SU-DHL-6 (cell line): ENCODE results near the gene SRL.

ENCODE experiments used
- H2AFZ ChIP-seq: fragments of 200-600 bp; sonication (generic); 2 replicates; pipeline ENCODE4 v1.6.1; 2014; ENCODE audit warnings: low read depth, mild to moderate bottlenecking, moderate library complexity, mixed read lengths, antibody characterized with exemption, low read length; ENCODE audit not compliant: severe bottlenecking
- H3F3A ChIP-seq: fragments of 200-600 bp; shearing (Covaris generic); 2 replicates; pipeline ENCODE4 v1.6.0; 2016; ENCODE audit warnings: antibody characterized with exemption, mild to moderate bottlenecking; ENCODE audit not compliant: insufficient read depth
- H3K27ac ChIP-seq: fragments of 200-600 bp; sonication (generic); 2 replicates; pipeline ENCODE4 v1.5.1; 2016; ENCODE audit warnings: low read depth, mild to moderate bottlenecking, low read length, moderate library complexity, mixed read lengths
- H3K27me3 ChIP-seq: fragments of 200-600 bp; sonication (generic), shearing (Covaris generic); 2 replicates; pipeline ENCODE4 v1.6.0; 2014; ENCODE audit warnings: mild to moderate bottlenecking, low read length
- H3K36me3 ChIP-seq: fragments of 200-600 bp; sonication (generic); 2 replicates; pipeline ENCODE4 v1.6.1; 2014; ENCODE audit warnings: mild to moderate bottlenecking, low read length, mixed read lengths
- H3K4me2 ChIP-seq: fragments of 300-600, 200-600 bp; shearing (Covaris generic), sonication (generic); 2 replicates; pipeline ENCODE4 v1.6.0; 2014; ENCODE audit warnings: low read length, low read depth, mild to moderate bottlenecking; ENCODE audit not compliant: poor library complexity, severe bottlenecking
- H3K4me3 ChIP-seq: fragments of 200-600 bp; sonication (generic); 2 replicates; pipeline ENCODE4 v1.5.1; 2014; ENCODE audit warnings: antibody characterized with exemption, low read length, mild to moderate bottlenecking, mixed read lengths; ENCODE audit not compliant: insufficient read depth, poor library complexity, severe bottlenecking
- H3K79me2 ChIP-seq: fragments of 200-600 bp; sonication (generic); 2 replicates; pipeline ENCODE4 v1.6.1; 2014; ENCODE audit warnings: mild to moderate bottlenecking, low read length, moderate library complexity; ENCODE audit not compliant: insufficient read depth
- H3K9ac ChIP-seq: fragments of 200-600 bp; sonication (generic); 2 replicates; pipeline ENCODE4 v1.7.0; 2014; ENCODE audit warnings: mild to moderate bottlenecking, low read length
- H3K9me2 ChIP-seq: fragments of 200-600 bp; sonication (generic); replicated peaks from 2 replicates; pipeline ENCODE4 v1.6.1; 2014; ENCODE audit warnings: low read length; ENCODE audit not compliant: insufficient read depth
- H3K9me3 ChIP-seq: fragments of 200-600 bp; sonication (generic); 2 replicates; pipeline ENCODE4 v1.6.1; 2014; ENCODE audit warnings: low read length, mixed read lengths; ENCODE audit not compliant: insufficient read depth
- H4K20me1 ChIP-seq: fragments of 200-600 bp; sonication (generic); 2 replicates; pipeline ENCODE4 v1.6.1; 2014; ENCODE audit warnings: low read depth, mild to moderate bottlenecking, antibody characterized with exemption, low read length, moderate library complexity, mixed read lengths
- CTCF ChIP-seq: fragments of 200-600 bp; sonication (generic); IDR thresholded peaks from one replicate; pipeline ENCODE4 v1.5.1; 2017; ENCODE audit warnings: antibody characterized with exemption, mild to moderate bottlenecking, low read length, moderate library complexity; ENCODE audit not compliant: insufficient read depth, poor library complexity, severe bottlenecking
- EZH2phosphoT487 ChIP-seq: fragments of 200-600 bp; sonication (generic), shearing (Covaris generic); conservative IDR thresholded peaks from 2 replicates; pipeline ENCODE4 v1.6.1; 2018; ENCODE audit warnings: mild to moderate bottlenecking, antibody characterized with exemption, low read length, moderate library complexity, mixed read lengths

SRL gene

GRCh38 chr16:4285167-4285566 is 43.3 kb upstream of the SRL start:
- Histone ChIP-seq H3K27me3 (no peaks in the 10 kb centered on the region), H3K4me2 (no peak overlapping the region), H3F3A (no peaks in the 10 kb centered on the region), H3K9ac (no peak overlapping the region), H2AFZ (no peak overlapping the region), H4K20me1 (no peaks in the 10 kb centered on the region), H3K4me3 (no peak overlapping the region), H3K9me2 (no peaks in the 10 kb centered on the region), H3K36me3 (no peaks in the 10 kb centered on the region), H3K79me2 (no peaks in the 10 kb centered on the region), H3K27ac (no peak overlapping the region), H3K9me3 (no peaks in the 10 kb centered on the region)
- no peak for TF ChIP-seq EZH2phosphoT487
- no peak for TF ChIP-seq CTCF

DNA sequence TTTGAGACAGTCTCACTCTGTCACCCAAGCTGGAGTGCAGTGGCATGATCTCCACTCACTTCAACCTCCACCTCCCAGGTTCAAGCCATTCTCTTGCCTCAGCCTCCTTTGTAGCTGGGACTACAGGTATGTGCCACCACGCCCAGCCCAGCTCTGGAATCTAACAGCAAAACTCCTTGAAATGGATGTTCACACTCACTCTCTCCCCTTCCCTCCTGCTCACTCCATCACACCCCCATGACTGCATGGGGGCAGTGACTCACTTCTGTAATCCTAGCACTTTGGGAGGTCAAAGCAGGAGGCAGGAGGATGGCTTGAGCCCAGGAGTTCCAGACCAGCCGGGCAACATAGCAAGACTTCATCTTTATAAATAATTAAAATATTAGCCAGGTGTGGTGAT is 42.1 kb upstream of the SRL start:
- Histone ChIP-seq H4K20me1 (no peaks in the 10 kb centered on the region), H3K36me3 (no peaks in the 10 kb centered on the region), H3K27me3 (no peaks in the 10 kb centered on the region), H3K9me2 (no peaks in the 10 kb centered on the region), H3K9me3 (no peaks in the 10 kb centered on the region), H3K4me2 (no peak overlapping the region), H3K9ac (no peak overlapping the region), H3K79me2 (no peaks in the 10 kb centered on the region), H3K4me3 (no peak overlapping the region), H2AFZ (no peak overlapping the region), H3F3A (no peaks in the 10 kb centered on the region), H3K27ac (no peak overlapping the region)
- TF ChIP-seq CTCF: no peak

DNA sequence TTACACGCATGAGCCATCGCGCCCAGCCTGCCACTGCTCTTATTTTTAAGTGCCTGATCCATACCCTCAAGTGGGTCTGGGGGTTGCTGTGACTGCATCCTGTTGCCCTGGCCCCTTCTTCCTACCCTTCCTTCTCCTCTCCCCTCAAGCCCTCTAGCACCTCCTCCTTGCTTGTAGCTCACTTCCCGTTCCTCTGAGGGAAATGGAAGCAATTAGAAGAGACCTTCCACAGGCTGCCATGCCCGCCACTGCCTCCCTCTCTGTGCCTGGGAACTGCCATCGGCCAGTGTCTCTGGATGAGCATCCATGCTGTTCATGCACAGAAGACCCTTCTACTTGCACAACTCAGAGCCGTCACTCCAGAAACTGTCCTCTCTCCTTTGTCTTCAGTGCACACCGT is 41.6 kb upstream of the SRL start:
- no peak overlapping the region for H3K9ac ChIP-seq
- no peak overlapping the region for H3K27ac ChIP-seq
- no peaks in the 10 kb centered on the region for H3F3A ChIP-seq
- no peaks in the 10 kb centered on the region for H3K27me3 ChIP-seq
- H2AFZ ChIP-seq: no peak overlapping the region
- H4K20me1 ChIP-seq: no peaks in the 10 kb centered on the region
- H3K9me3 ChIP-seq: no peaks in the 10 kb centered on the region
- no peak overlapping the region for H3K4me3 ChIP-seq
- TF ChIP-seq EZH2phosphoT487: no peak
- TF ChIP-seq CTCF: no peak
- H3K9me2 ChIP-seq: no peaks in the 10 kb centered on the region
- no peaks in the 10 kb centered on the region for H3K36me3 ChIP-seq
- no peaks in the 10 kb centered on the region for H3K79me2 ChIP-seq
- no peak overlapping the region for H3K4me2 ChIP-seq

DNA sequence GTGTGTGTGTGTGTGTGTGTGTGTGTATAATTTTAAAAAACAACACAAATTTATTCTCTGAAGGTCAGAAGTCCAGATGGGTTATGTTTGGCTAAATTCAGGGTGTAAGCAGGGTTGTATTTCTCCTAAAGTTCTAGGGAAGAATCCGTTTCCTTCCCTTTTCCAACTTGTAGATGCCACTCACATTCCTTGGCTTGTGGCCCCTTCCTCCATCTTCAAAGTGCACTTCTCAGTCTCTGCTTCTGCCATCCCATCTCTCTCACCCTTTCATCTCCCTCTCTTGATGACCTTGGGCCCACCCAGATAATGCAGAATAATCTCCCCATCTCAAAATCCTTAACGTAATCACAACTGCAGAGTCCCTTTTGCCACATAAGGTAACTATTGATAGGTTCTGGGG is 38.7 kb upstream of the SRL start:
- Histone ChIP-seq H2AFZ (no peak overlapping the region), H3K9me3 (no peaks in the 10 kb centered on the region), H3K79me2 (no peaks in the 10 kb centered on the region), H3K9me2 (no peaks in the 10 kb centered on the region), H4K20me1 (no peaks in the 10 kb centered on the region), H3K27ac (no peak overlapping the region), H3K27me3 (no peaks in the 10 kb centered on the region), H3K36me3 (no peaks in the 10 kb centered on the region), H3K4me2 (no peak overlapping the region), H3K9ac (no peak overlapping the region), H3K4me3 (no peak overlapping the region), H3F3A (no peaks in the 10 kb centered on the region)
- TF ChIP-seq CTCF (no peak), EZH2phosphoT487 (no peak)
